GM12878 (cell line): Measurements from ENCODE around the gene C16orf86. TPM values are rescaled to one million over a fixed set of nuclear protein-coding genes. Genes with fewer than 3 reads are reported as not detected.

Experiments
- ATAC-seq: fragments of 200-7000 bp; cut with Tn5 transposase; 3 replicates; pipeline ENCODE4 v1.9.1; 2020; ENCODE audit warnings: mild to moderate bottlenecking, moderate library complexity
- BruUV-seq: library from RNA; stranded (reverse); fragments of 400-500 nt; replicated peaks from 2 replicates; lab custom pipeline; 2021; lab: Mats Ljungman, UMichigan
- CTCF ChIA-PET: fragments of 300-600 bp; sonication (Branson Sonifier 250); formaldehyde crosslinking; extraction: SDS; loops from one replicate; lab custom pipeline; 2021; ENCODE audit warnings: inconsistent platforms; lab: Yijun Ruan, JAX
- POLR2A ChIA-PET: fragments of 350-600 bp; formaldehyde crosslinking; extraction: SDS; loops from one replicate; lab custom pipeline; 2021; ENCODE audit warnings: inconsistent platforms; lab: Charles Lee
- RAD21 ChIA-PET: fragments of 300-600 bp; sonication (Branson Sonifier 250); formaldehyde crosslinking; loops from one replicate; lab custom pipeline; 2023; ENCODE audit warnings: antibody characterized with exemption; ENCODE audit not compliant: unreplicated experiment; lab: Charles Lee
- SMC1A ChIA-PET: fragments of 300-600 bp; sonication (Branson Sonifier 250); formaldehyde crosslinking; loops from one replicate; lab custom pipeline; 2023; ENCODE audit not compliant: unreplicated experiment, uncharacterized antibody; lab: Charles Lee
- DNase-seq: peaks from one replicate; pipeline ENCODE4 v3.0.0-alpha.2; 2011; ENCODE audit warnings: low read depth, low spot score
- FAIRE-seq: peaks from 3 replicates; lab custom pipeline; 2011; peaks lifted over from hg19 to GRCh38; lab: Jason Lieb, UNC
- H2AFZ ChIP-seq: 2 replicates; pipeline ENCODE4 v1.6.0; 2011; ENCODE audit warnings: low read depth, low read length, control low read depth; ENCODE audit not compliant: control insufficient read depth
- H3K27ac ChIP-seq: 2 replicates; pipeline ENCODE4 v1.5.1; 2011; ENCODE audit warnings: control low read depth; ENCODE audit not compliant: control insufficient read depth, insufficient read depth
- H3K27me3 ChIP-seq, 2 experiments: replicated peaks in 1 of 2; 2 replicates each; pipeline versions ENCODE4 v1.6.0 to v1.6.1; 2011; ENCODE audit warnings: low read length in 1 of 2; ENCODE audit not compliant: control insufficient read depth in 2 of 2, insufficient read depth in 2 of 2
- H3K36me3 ChIP-seq, 2 experiments: 2 replicates each; pipeline ENCODE4 v1.5.1; 2011; ENCODE audit warnings: low read length in 1 of 2; ENCODE audit not compliant: control insufficient read depth in 2 of 2, insufficient read depth in 2 of 2
- H3K4me1 ChIP-seq: 2 replicates; pipeline ENCODE4 v1.6.1; 2011; ENCODE audit warnings: mild to moderate bottlenecking, low read length, moderate library complexity, mixed read lengths; ENCODE audit not compliant: control insufficient read depth, insufficient read depth
- H3K4me2 ChIP-seq: 2 replicates; pipeline ENCODE4 v1.6.0; 2011; ENCODE audit warnings: control low read depth; ENCODE audit not compliant: control insufficient read depth, insufficient read depth
- H3K4me3 ChIP-seq: fragments of 200-600 bp; sonication (generic); 2 replicates; pipeline ENCODE4 v1.5.1; 2016
- H3K79me2 ChIP-seq: 2 replicates; pipeline ENCODE4 v1.6.0; 2011; ENCODE audit warnings: low read length; ENCODE audit not compliant: control insufficient read depth, insufficient read depth
- H3K9ac ChIP-seq: 2 replicates; pipeline ENCODE4 v1.8.0; 2011; ENCODE audit warnings: low read length, control low read depth, mixed read lengths; ENCODE audit not compliant: control insufficient read depth, insufficient read depth
- H3K9me3 ChIP-seq: replicated peaks from 3 replicates; pipeline ENCODE4 v1.5.1; 2011; ENCODE audit warnings: mild to moderate bottlenecking, low read length; ENCODE audit not compliant: control insufficient read depth, insufficient read depth
- H4K20me1 ChIP-seq: 2 replicates; pipeline ENCODE4 v1.6.0; 2011; ENCODE audit not compliant: control insufficient read depth, insufficient read depth
- BHLHE40 ChIP-seq, 2 experiments: fragments of 450-650 bp in 1 of 2; IDR thresholded peaks; 2 replicates each; pipeline ENCODE4 v1.6.1; 2011 to 2017; ENCODE audit warnings: low read depth in 2 of 2, borderline replicate concordance in 1 of 2, improper control_type of control experiment in 1 of 2, low read length in 1 of 2, mild to moderate bottlenecking in 1 of 2
- CEBPZ ChIP-seq: fragments of 150-350 bp; IDR thresholded peaks from 2 replicates; pipeline ENCODE4 v1.6.1; 2016; ENCODE audit warnings: low read depth, low read length
- ETV6 ChIP-seq, 2 experiments: fragments of 450-650 bp in 1 of 2; IDR thresholded peaks in 1 of 2; conservative IDR thresholded peaks in 1 of 2; 2 replicates each; pipeline ENCODE4 v1.6.1; 2014; ENCODE audit warnings: antibody characterized with exemption in 1 of 2, borderline replicate concordance in 1 of 2, low read depth in 1 of 2, mild to moderate bottlenecking in 1 of 2, moderate library complexity in 1 of 2
- GABPA ChIP-seq: IDR thresholded peaks from 2 replicates; pipeline ENCODE4 v1.6.1; 2014; ENCODE audit warnings: antibody characterized with exemption, low read depth, mild to moderate bottlenecking, inconsistent platforms
- HSF1 ChIP-seq: fragments of 150-350 bp; IDR thresholded peaks from 2 replicates; pipeline ENCODE4 v1.6.1; 2014; ENCODE audit warnings: mild to moderate bottlenecking, low read depth, low read length
- IRF5 ChIP-seq: fragments of 450-650 bp; IDR thresholded peaks from 2 replicates; pipeline ENCODE4 v1.6.1; 2017; ENCODE audit warnings: borderline replicate concordance
- NBN ChIP-seq: fragments of 450-650 bp; IDR thresholded peaks from 2 replicates; pipeline ENCODE4 v1.6.1; 2016
- NFIC ChIP-seq: IDR thresholded peaks from 2 replicates; pipeline ENCODE4 v1.6.1; 2012; ENCODE audit warnings: low read depth, mild to moderate bottlenecking, inconsistent platforms, low read length, moderate library complexity
- PBX3 ChIP-seq: IDR thresholded peaks from 2 replicates; pipeline ENCODE4 v1.6.1; 2011; ENCODE audit warnings: mild to moderate bottlenecking, low read depth, low read length, moderate library complexity; ENCODE audit not compliant: insufficient replicate concordance
- REST ChIP-seq: IDR thresholded peaks from 2 replicates; pipeline ENCODE4 v1.6.1; 2012; ENCODE audit warnings: mild to moderate bottlenecking, low read depth, low read length
- TARDBP ChIP-seq: IDR thresholded peaks from 2 replicates; pipeline ENCODE4 v1.6.1; 2016; ENCODE audit warnings: borderline replicate concordance
- WGBS: methylation state at CpG from one replicate; pipeline ENCODE4 v1.1.6; 2016; ENCODE audit warnings: low lambda C conversion rate; ENCODE audit not compliant: insufficient replicate concordance, insufficient coverage; ENCODE audit errors: missing lambda C conversion rate; 5-methylcytosine and 5-hydroxymethylcytosine counted together
- in situ Hi-C: fragments of 300-500 bp; cut with MboI; formaldehyde crosslinking; loops from 9 replicates; pipeline ENCODE4 v1.14.3; 2018; ENCODE audit warnings: mixed read lengths
- intact Hi-C: fragments of 100-400 bp; cut with micrococcal nuclease; formaldehyde crosslinking; loops from one replicate; pipeline ENCODE4 v1.14.2; 2022; ENCODE audit not compliant: unreplicated experiment
- polyA plus RNA-seq, 11 experiments: library from polyadenylated mRNA; depleted of rRNA in 4 of 11; unstranded in 6 of 11; stranded (reverse) in 5 of 11; fragments of >200 nt; fragmentation: Nextera tagmentation in 4 of 11; fragmentation: Illumina TruSeq in 1 of 11; extraction: Ambion mirVana in 4 of 11; extraction: Trizol in 1 of 11; gene quantifications; 1 replicate in 1 of 11; 2 replicates in 10 of 11; pipeline versions ENCODE4 v1.2.1 to v1.2.3, GENCODE V29; 2011 to 2016; ENCODE audit warnings: inconsistent platforms in 2 of 11, missing spikeins in 2 of 11, low read depth in 1 of 11
- total RNA-seq, 4 experiments: library from RNA; depleted of rRNA in 3 of 4; stranded (reverse); fragments of >200 nt in 3 of 4; fragmentation: Illumina TruSeq in 1 of 4; extraction: Trizol in 1 of 4; gene quantifications; 2 replicates each; pipeline versions ENCODE4 v1.2.1 to v1.2.3, GENCODE V29; 2013 to 2021

The C16orf86 gene
- total and polyA plus RNA-seq, 10 of the 15 experiments (the other 5 are each of a cell fraction or from before 2014, with no cell fraction given), result 0.11 to 3.3 (median 1.6) TPM

GRCh38 chr16:67628216-67628615 lies 38.4 kb upstream of the C16orf86 start:
- 92% methylated on average over 14 of the region's 14 CpGs for WGBS
- no peak for TF ChIP-seq GABPA
- TF ChIP-seq PBX3, result no peak
- TF ChIP-seq NBN, result no peak
- no peak for TF ChIP-seq BHLHE40 (IDR thresholded peaks at IDR 0.05; ENCODE audit: borderline replicate concordance in 1 of 2, low read depth in 2 of 2, low read length in 1 of 2)
- no peak for TF ChIP-seq NFIC
- TF ChIP-seq REST, result no peak
- no peak for TF ChIP-seq HSF1
- TF ChIP-seq IRF5, result no peak
- no peak for TF ChIP-seq CEBPZ
- TF ChIP-seq TARDBP, result no peak
- TF ChIP-seq ETV6 (conservative IDR thresholded peaks at IDR 0.05 in 1 of 2, IDR thresholded peaks at IDR 0.05 in 1 of 2; ENCODE audit: borderline replicate concordance in 1 of 2, low read depth in 1 of 2), result no peak

More at GRCh38 chr16:67628216-67628615, 38.4 kb upstream of the C16orf86 start:
- H3K27ac ChIP-seq, result no peak overlapping the region
- intact Hi-C loops (no loop called here), in situ Hi-C loops (no loop called here)
- ChIA-PET SMC1A (interaction anchor here (0.8 kb wide), 2 partner anchors 11 to 27 kb away, joined by 3 to 4 read pairs; no protein-coding TSS in a partner anchor), POLR2A (interaction anchor here (0.5 to 0.6 kb wide), 2 partner anchors 118 to 754 kb away, joined by 3 read pairs; no protein-coding TSS in a partner anchor), CTCF (interaction anchor here (0.6 to 1.1 kb wide), 2 partner anchors 51 to 114 kb away, joined by 3 read pairs; no protein-coding TSS in a partner anchor), RAD21 (no interaction called here)
- H3K9ac ChIP-seq, result no peak overlapping the region
- H3K4me1 ChIP-seq, result no peaks in the 10 kb centered on the region
- BruUV-seq, result no TSS peak
- ATAC-seq, result no peak
- H3K9me3 ChIP-seq, result no peaks in the 10 kb centered on the region
- H4K20me1 ChIP-seq, result no peaks in the 10 kb centered on the region
- DNase-seq, result no peak
- no peaks in the 10 kb centered on the region for H3K27me3 ChIP-seq
- peaks cover 13 to 38% of the 10 kb centered on the region in 2 experiments for H3K36me3 ChIP-seq
- FAIRE-seq, result no peak
- H3K4me2 ChIP-seq, result no peak overlapping the region
- no peak overlapping the region for H3K4me3 ChIP-seq
- H2AFZ ChIP-seq, result no peak overlapping the region
- no peaks in the 10 kb centered on the region for H3K79me2 ChIP-seq
